Neural progenitor cell (in vitro differentiated cells): ENCODE data around the gene FAM20C. TPM values are rescaled to one million over a fixed set of nuclear protein-coding genes. Genes with fewer than 3 reads are reported as not detected.

Source experiments
- DNase-seq: peaks from one replicate; pipeline ENCODE4 v3.0.0-alpha.2; 2016; ENCODE audit warnings: low spot score
- H2AFZ ChIP-seq: fragments of 200-600 bp; sonication (generic); replicated peaks from 2 replicates; pipeline ENCODE4 v1.6.1; 2016; ENCODE audit warnings: antibody characterized with exemption
- H3F3A ChIP-seq: fragments of 200-600 bp; sonication (generic); 2 replicates; pipeline ENCODE4 v1.6.1; 2016; ENCODE audit warnings: antibody characterized with exemption, low read depth
- H3K27ac ChIP-seq: fragments of 200-600 bp; sonication (generic); 2 replicates; pipeline ENCODE4 v1.5.1; 2016; ENCODE audit warnings: mild to moderate bottlenecking
- H3K27me3 ChIP-seq: fragments of 200-600 bp; sonication (generic); 2 replicates; pipeline ENCODE4 v1.6.1; 2016; ENCODE audit warnings: mild to moderate bottlenecking, moderate library complexity
- H3K36me3 ChIP-seq: fragments of 200-600 bp; sonication (generic); 2 replicates; pipeline ENCODE4 v1.5.1; 2016
- H3K4me1 ChIP-seq: fragments of 200-600 bp; sonication (generic); 2 replicates; pipeline ENCODE4 v1.6.1; 2016; ENCODE audit warnings: mixed run types
- H3K4me2 ChIP-seq: fragments of 200-600 bp; sonication (generic); 2 replicates; pipeline ENCODE4 v1.6.1; 2016
- H3K4me3 ChIP-seq: fragments of 200-600 bp; sonication (generic); 2 replicates; pipeline ENCODE4 v1.5.1; 2016
- H3K79me2 ChIP-seq: fragments of 200-600 bp; sonication (generic); 2 replicates; pipeline ENCODE4 v1.6.1; 2016; ENCODE audit warnings: low read depth
- H3K9ac ChIP-seq: fragments of 200-600 bp; sonication (generic); 2 replicates; pipeline ENCODE4 v1.6.1; 2016
- H3K9me3 ChIP-seq: fragments of 200-600 bp; sonication (generic); 2 replicates; pipeline ENCODE4 v1.5.1; 2016; ENCODE audit warnings: low read depth
- H4K20me1 ChIP-seq: fragments of 200-600 bp; sonication (generic); 2 replicates; pipeline ENCODE4 v1.6.1; 2016; ENCODE audit warnings: low read depth
- H3K27ac Mint-ChIP-seq: 3 replicates; pipeline ENCODE4 v1.8.0; 2021; ENCODE audit warnings: mixed read lengths
- H3K27me3 Mint-ChIP-seq: 2 replicates; pipeline ENCODE4 v1.8.0; 2022; ENCODE audit warnings: low read depth, mild to moderate bottlenecking, inconsistent platforms, moderate library complexity, mixed read lengths; ENCODE audit not compliant: insufficient read depth
- H3K36me3 Mint-ChIP-seq: 3 replicates; pipeline ENCODE4 v1.8.0; 2021; ENCODE audit warnings: mixed read lengths
- H3K4me1 Mint-ChIP-seq: 3 replicates; pipeline ENCODE4 v1.8.0; 2021; ENCODE audit warnings: mixed read lengths
- H3K4me3 Mint-ChIP-seq: 3 replicates; pipeline ENCODE4 v1.8.0; 2021; ENCODE audit warnings: mild to moderate bottlenecking, moderate library complexity, mixed read lengths
- H3K9me3 Mint-ChIP-seq: 3 replicates; pipeline ENCODE4 v1.8.0; 2020; ENCODE audit warnings: mixed read lengths
- EZH2 ChIP-seq: fragments of 200-600 bp; sonication (generic); IDR thresholded peaks from 2 replicates; pipeline ENCODE4 v1.6.1; 2017; ENCODE audit warnings: antibody characterized with exemption, mild to moderate bottlenecking, moderate library complexity
- EZH2phosphoT487 ChIP-seq: fragments of 200-600 bp; sonication (generic); IDR thresholded peaks from 2 replicates; pipeline ENCODE4 v1.6.1; 2017; ENCODE audit warnings: antibody characterized with exemption
- total RNA-seq: library from RNA; depleted of rRNA; stranded (reverse); fragments of >200 nt; gene quantifications from 2 replicates; pipeline ENCODE4 v1.2.3, GENCODE V29; 2015; ENCODE audit warnings: low replicate concordance
- TF ChIP-seq, protein P1 (sequence below): fragments of 200-600 bp; sonication (generic); IDR thresholded peaks from 2 replicates; pipeline ENCODE4 v1.5.1; 2017; ENCODE audit warnings: antibody characterized with exemption, mild to moderate bottlenecking

FAM20C gene
- total RNA-seq, 1 donor from 2014 or later: 3.8 TPM

DNA sequence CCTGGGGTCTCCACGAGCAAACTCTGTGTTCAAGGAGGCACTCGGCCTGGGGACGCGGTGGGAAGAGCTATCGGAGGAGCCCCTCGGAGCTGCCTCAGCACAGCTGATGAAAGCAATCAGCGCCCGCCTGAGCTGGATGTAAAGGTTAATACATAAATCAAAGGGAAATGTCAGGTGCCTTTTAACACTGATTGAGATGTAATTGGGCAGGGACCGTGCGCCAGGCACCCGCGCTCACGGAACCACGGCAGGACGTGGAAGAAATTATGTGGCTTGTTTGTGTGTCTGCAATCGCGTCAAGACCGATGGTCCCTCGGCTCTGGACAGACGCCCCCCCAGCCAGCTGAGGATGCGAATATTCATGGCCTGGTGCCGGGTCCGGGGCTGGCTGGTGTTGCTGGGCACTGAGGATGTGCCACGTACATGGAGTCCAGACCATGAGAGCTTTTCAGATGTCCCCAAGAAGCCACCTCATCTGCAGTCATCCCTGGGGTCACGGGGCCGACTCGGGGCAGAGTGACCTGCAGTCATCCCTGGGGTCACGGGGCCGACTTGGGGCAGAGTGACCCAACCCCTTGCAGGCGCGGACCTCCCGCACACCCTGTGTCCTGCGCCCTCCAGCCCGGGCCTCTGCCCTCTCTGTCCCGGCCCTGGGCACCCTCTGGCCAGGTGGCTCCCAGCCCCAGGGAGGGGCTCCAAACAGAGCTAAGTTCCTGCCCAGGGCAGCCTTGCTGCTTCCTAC lies 113.2 kb downstream of the FAM20C start:
- Histone ChIP-seq H4K20me1 (no peaks in the 10 kb centered on the region), H3K79me2 (no peaks in the 10 kb centered on the region), H3K9ac (no peak overlapping the region), H3K36me3 (no peaks in the 10 kb centered on the region), H3F3A (no peaks in the 10 kb centered on the region), H3K27me3 (no peaks in the 10 kb centered on the region), H3K4me2 (no peak overlapping the region), H3K4me1 (no peaks in the 10 kb centered on the region), H2AFZ (no peak overlapping the region), H3K9me3 (no peaks in the 10 kb centered on the region), H3K27ac (no peak overlapping the region), H3K4me3 (no peak overlapping the region)
- Mint-ChIP-seq H3K9me3 (peaks cover 7% of the 10 kb centered on the region), H3K4me3 (no peak overlapping the region), H3K27ac (no peak overlapping the region), H3K4me1 (peaks cover 6% of the 10 kb centered on the region), H3K36me3 (no peaks in the 10 kb centered on the region), H3K27me3 (peaks cover 7% of the 10 kb centered on the region)
- no peak for DNase-seq
- TF ChIP-seq, protein P1, sequence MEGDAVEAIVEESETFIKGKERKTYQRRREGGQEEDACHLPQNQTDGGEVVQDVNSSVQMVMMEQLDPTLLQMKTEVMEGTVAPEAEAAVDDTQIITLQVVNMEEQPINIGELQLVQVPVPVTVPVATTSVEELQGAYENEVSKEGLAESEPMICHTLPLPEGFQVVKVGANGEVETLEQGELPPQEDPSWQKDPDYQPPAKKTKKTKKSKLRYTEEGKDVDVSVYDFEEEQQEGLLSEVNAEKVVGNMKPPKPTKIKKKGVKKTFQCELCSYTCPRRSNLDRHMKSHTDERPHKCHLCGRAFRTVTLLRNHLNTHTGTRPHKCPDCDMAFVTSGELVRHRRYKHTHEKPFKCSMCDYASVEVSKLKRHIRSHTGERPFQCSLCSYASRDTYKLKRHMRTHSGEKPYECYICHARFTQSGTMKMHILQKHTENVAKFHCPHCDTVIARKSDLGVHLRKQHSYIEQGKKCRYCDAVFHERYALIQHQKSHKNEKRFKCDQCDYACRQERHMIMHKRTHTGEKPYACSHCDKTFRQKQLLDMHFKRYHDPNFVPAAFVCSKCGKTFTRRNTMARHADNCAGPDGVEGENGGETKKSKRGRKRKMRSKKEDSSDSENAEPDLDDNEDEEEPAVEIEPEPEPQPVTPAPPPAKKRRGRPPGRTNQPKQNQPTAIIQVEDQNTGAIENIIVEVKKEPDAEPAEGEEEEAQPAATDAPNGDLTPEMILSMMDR: no peak

DNA sequence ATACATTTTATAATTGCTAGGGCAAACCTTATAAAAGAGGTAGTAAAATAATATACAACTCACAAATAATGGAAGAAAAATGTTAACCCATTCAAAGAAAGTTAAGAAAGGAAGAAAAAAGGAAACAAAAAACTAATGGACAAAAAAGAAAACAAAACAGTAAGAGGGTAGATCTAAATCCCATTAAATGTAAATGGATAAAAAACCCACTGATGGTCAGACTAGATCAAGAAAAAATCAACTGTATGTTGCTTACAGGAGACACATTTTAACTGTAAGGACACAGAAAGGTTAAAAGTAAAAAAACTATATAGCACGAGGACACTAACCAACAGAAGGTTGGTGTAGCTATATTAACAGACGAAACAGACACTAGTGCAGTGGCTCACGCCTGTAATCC lies 115.6 kb downstream of the FAM20C start:
- Mint-ChIP-seq H3K27ac (no peak overlapping the region), H3K27me3 (peaks cover 11% of the 10 kb centered on the region), H3K36me3 (no peaks in the 10 kb centered on the region), H3K4me1 (no peaks in the 10 kb centered on the region), H3K9me3 (peaks cover 7% of the 10 kb centered on the region), H3K4me3 (no peak overlapping the region)
- no peaks in the 10 kb centered on the region for H4K20me1 ChIP-seq
- H3K79me2 ChIP-seq: no peaks in the 10 kb centered on the region
- no peak overlapping the region for H3K27ac ChIP-seq
- H3K27me3 ChIP-seq: peaks cover 2% of the 10 kb centered on the region
- H3K4me3 ChIP-seq: no peak overlapping the region
- DNase-seq: no peak
- H2AFZ ChIP-seq: no peak overlapping the region
- no peak overlapping the region for H3K4me2 ChIP-seq
- H3K4me1 ChIP-seq: no peaks in the 10 kb centered on the region
- TF ChIP-seq, protein P1: no peak
- TF ChIP-seq EZH2 (no peak), EZH2phosphoT487 (no peak)
- H3F3A ChIP-seq: no peaks in the 10 kb centered on the region
- H3K36me3 ChIP-seq: no peaks in the 10 kb centered on the region
- H3K9ac ChIP-seq: no peak overlapping the region
- H3K9me3 ChIP-seq: no peaks in the 10 kb centered on the region

DNA sequence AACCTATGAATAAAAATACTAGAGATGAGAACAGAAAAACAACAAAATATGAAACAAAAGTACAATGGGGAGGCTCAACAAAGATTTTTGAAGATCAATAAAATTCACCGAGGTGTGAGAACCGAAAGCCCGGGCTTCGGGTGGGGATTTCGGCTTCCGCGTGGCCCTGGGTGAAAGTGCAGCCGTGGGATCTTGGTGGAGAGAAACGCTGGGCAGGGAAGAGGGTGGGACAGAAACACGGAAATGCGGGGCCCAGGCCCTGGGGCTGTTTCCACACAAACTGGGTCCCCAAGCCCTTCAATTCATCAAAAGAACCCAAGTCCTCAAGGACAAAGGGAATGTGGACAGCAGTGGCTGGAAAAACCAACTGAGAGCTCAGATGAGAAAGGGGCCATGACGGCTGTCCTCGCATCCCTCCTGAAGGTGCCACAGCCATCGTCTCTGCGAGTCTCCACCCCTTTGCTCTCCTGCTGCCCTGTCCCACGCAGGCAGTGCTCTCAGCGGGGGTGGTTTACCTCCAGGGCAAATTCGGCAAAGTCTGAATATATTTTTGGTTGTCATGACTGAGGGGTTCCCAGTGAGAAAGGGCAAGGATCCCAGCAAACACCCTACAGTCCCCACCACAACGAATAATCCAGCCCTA lies 117.3 kb downstream of the FAM20C start:
- Histone ChIP-seq H3K4me3 (no peak overlapping the region), H3F3A (no peaks in the 10 kb centered on the region), H3K4me1 (no peaks in the 10 kb centered on the region), H3K9ac (no peak overlapping the region), H2AFZ (no peak overlapping the region), H3K79me2 (no peaks in the 10 kb centered on the region), H3K36me3 (no peaks in the 10 kb centered on the region), H4K20me1 (no peaks in the 10 kb centered on the region), H3K27ac (no peak overlapping the region), H3K27me3 (peaks cover 7% of the 10 kb centered on the region), H3K9me3 (no peaks in the 10 kb centered on the region), H3K4me2 (no peak overlapping the region)
- no peak for DNase-seq
- H3K9me3 Mint-ChIP-seq: peaks cover 4% of the 10 kb centered on the region
- TF ChIP-seq EZH2phosphoT487: no peak
- TF ChIP-seq, protein P1: no peak
- no peak for TF ChIP-seq EZH2
- H3K27ac Mint-ChIP-seq: no peak overlapping the region
- peaks cover 10% of the 10 kb centered on the region for H3K27me3 Mint-ChIP-seq
- H3K4me1 Mint-ChIP-seq: no peaks in the 10 kb centered on the region
- H3K36me3 Mint-ChIP-seq: no peaks in the 10 kb centered on the region
- no peak overlapping the region for H3K4me3 Mint-ChIP-seq

Other genes starting within 250 kb of the FAM20C start
- not detected in 2 replicates for gene FOXL3, start 97.6 kb downstream of the FAM20C start, total RNA-seq